ENCODE data around the gene CNOT3. TPM values are rescaled to one million over a fixed set of nuclear protein-coding genes. Genes with fewer than 3 reads are reported as not detected.
A peak's percentile ranks its signal among the peaks of the same experiment; 100 is the strongest.

The CNOT3 gene
- total and polyA plus RNA-seq, 8 donors: 16.8 to 40.0 (median 22.5) TPM

- Histone ChIP-seq H3K4me1 (peaks cover 4 to 15% (median 14%) of the 10 kb centered on the region in 3 donors), H3K27me3 (no peaks in the 10 kb centered on the region), H3K27ac (no peak overlapping the region), H3K9me3 (no peaks in the 10 kb centered on the region), H3K36me3 (peaks cover 8 to 62% (median 28%) of the 10 kb centered on the region in 3 donors), H3K4me3 (no peak overlapping the region)
- DNase-seq: no peak
- no peak for FAIRE-seq
- WGBS, 2 donors: 75 to 79% methylated on average over 11 of the region's 11 CpGs
- ATAC-seq: no peak
- no peak for TF ChIP-seq CTCF (IDR thresholded peaks at IDR 0.05)
- intact Hi-C loops (cut with DNase I): no loop called here
These were observed 18.9 kb downstream of the CNOT3 start for GRCh38 chr19:54156490-54156889.

GRCh38 chr19:54156953-54157352 lies 19.4 kb downstream of the CNOT3 start:
- ATAC-seq (no peak), DNase-seq (no peak), FAIRE-seq (no peak)
- 82 to 83% methylated on average over 3 of the region's 3 CpGs for WGBS, 2 donors
- H3K4me1 ChIP-seq: peaks cover 4 to 15% (median 14%) of the 10 kb centered on the region in 3 donors
- no peak overlapping the region for H3K27ac ChIP-seq
- TF ChIP-seq CTCF (IDR thresholded peaks at IDR 0.05): no peak
- no peaks in the 10 kb centered on the region for H3K9me3 ChIP-seq
- no peaks in the 10 kb centered on the region for H3K27me3 ChIP-seq
- H3K4me3 ChIP-seq: no peak overlapping the region
- peaks cover 8 to 57% (median 23%) of the 10 kb centered on the region in 3 donors for H3K36me3 ChIP-seq
- intact Hi-C loops (cut with DNase I): no loop called here

GRCh38 chr19:54158812-54159351 lies 21.3 kb downstream of the CNOT3 start:
- peak overlapping the region; percentile 59 to 90 (median 70) for H3K4me3 ChIP-seq
- intact Hi-C loops (cut with DNase I): no loop called here
- DNase-seq (peak in 1 of 6 donors; percentile 24), ATAC-seq (no peak), FAIRE-seq (no peak)
- H3K27ac ChIP-seq: peak overlapping the region; percentile 91 to 95 (median 93)
- peaks cover 9 to 23% (median 14%) of the 10 kb centered on the region in 3 donors for H3K4me1 ChIP-seq
- H3K27me3 ChIP-seq: no peaks in the 10 kb centered on the region
- 8% methylated on average over 19 of the region's 19 CpGs for WGBS, 2 donors
- TF ChIP-seq CTCF (IDR thresholded peaks at IDR 0.05): no peak
- H3K9me3 ChIP-seq: no peaks in the 10 kb centered on the region
- peaks cover 7 to 38% (median 15%) of the 10 kb centered on the region in 3 donors for H3K36me3 ChIP-seq

- peaks cover 9 to 23% (median 14%) of the 10 kb centered on the region in 3 donors for H3K4me1 ChIP-seq
- no peaks in the 10 kb centered on the region for H3K27me3 ChIP-seq
- peaks cover 3 to 31% (median 12%) of the 10 kb centered on the region in 3 donors for H3K36me3 ChIP-seq
- peak within 1 kb of the TSS; percentile 91 to 95 (median 93) for H3K27ac ChIP-seq
- peak in 1 of 4 donors; percentile 14 for TF ChIP-seq CTCF (IDR thresholded peaks at IDR 0.05)
- peak within 1 kb of the TSS; percentile 59 to 90 (median 70) for H3K4me3 ChIP-seq
- peak; percentile 84 to 90 (median 84) for ATAC-seq
- WGBS, 2 donors: 0 to 1% methylated on average over 72 of the region's 72 CpGs
- peak; percentile 89 to 100 (median 100) for DNase-seq
- intact Hi-C loops (cut with DNase I): no loop called here
- H3K9me3 ChIP-seq: no peaks in the 10 kb centered on the region
- peak; percentile 99 for FAIRE-seq
These were observed 22.0 kb downstream of the CNOT3 start, which contains the start of gene LENG1 for GRCh38 chr19:54159352-54160181. Gene LENG1, minus strand, starts transcription at chr19:54159721. Its CDS starts 26 bp downstream, at chr19:54159695.
